ENCODE results near the gene SHANK3. TPM values are rescaled to one million over a fixed set of nuclear protein-coding genes. Genes with fewer than 3 reads are reported as not detected.

Gene SHANK3
- polyA plus RNA-seq, 3 donors from 2014 or later = not detected

- H3K27ac Mint-ChIP-seq = no peak overlapping the region
- H3K27me3 Mint-ChIP-seq (ENCODE audit: low read depth in 3 of 3) = peaks cover 4 to 35% (median 5%) of the 10 kb centered on the region in 3 donors
- H3K4me3 Mint-ChIP-seq = no peak overlapping the region
- DNase-seq = no peak
- peaks cover 0 to 5% (median 0%) of the 10 kb centered on the region in 6 donors for H3K9me3 Mint-ChIP-seq
- no peaks in the 10 kb centered on the region for H3K4me1 Mint-ChIP-seq
- H3K36me3 Mint-ChIP-seq = no peaks in the 10 kb centered on the region
Measured at GRCh38 chr22:50665738-50666137, 6.9 kb upstream of the SHANK3 start.

GRCh38 chr22:50670513-50670912, 2.1 kb upstream of the SHANK3 start:
- H3K27me3 Mint-ChIP-seq (ENCODE audit: low read depth in 3 of 3) = peaks cover 13 to 55% (median 13%) of the 10 kb centered on the region in 3 donors
- peaks cover 0 to 15% of the 10 kb centered on the region in 2 donors for H3K4me1 Mint-ChIP-seq
- no peak for DNase-seq
- peak overlapping the region in 2 of 5 donors; percentile 2 to 15 for H3K4me3 Mint-ChIP-seq
- H3K9me3 Mint-ChIP-seq = peaks cover 0 to 2% (median 0%) of the 10 kb centered on the region in 6 donors
- H3K27ac Mint-ChIP-seq = no peak overlapping the region
- H3K36me3 Mint-ChIP-seq = peaks cover 0 to 3% (median 0%) of the 10 kb centered on the region in 3 donors

- Mint-ChIP-seq H3K36me3 (peaks cover 0 to 3% (median 0%) of the 10 kb centered on the region in 3 donors), H3K4me1 (peaks cover 0 to 18% of the 10 kb centered on the region in 2 donors), H3K9me3 (peaks cover 0 to 2% (median 0%) of the 10 kb centered on the region in 6 donors), H3K27me3 (ENCODE audit: low read depth in 3 of 3) (peaks cover 15 to 60% (median 16%) of the 10 kb centered on the region in 3 donors), H3K27ac (no peak overlapping the region), H3K4me3 (peak overlapping the region in 1 of 5 donors; percentile 15)
- no peak for DNase-seq
Measured at GRCh38 chr22:50670914-50671538, 1.6 kb upstream of the SHANK3 start.

- Mint-ChIP-seq H3K27me3 (ENCODE audit: low read depth in 3 of 3) (peaks cover 15 to 58% (median 16%) of the 10 kb centered on the region in 3 donors), H3K4me1 (peaks cover 0 to 18% of the 10 kb centered on the region in 2 donors), H3K36me3 (peaks cover 0 to 3% (median 0%) of the 10 kb centered on the region in 3 donors), H3K9me3 (peaks cover 0 to 4% (median 0%) of the 10 kb centered on the region in 6 donors), H3K27ac (no peak overlapping the region), H3K4me3 (peak overlapping the region in 2 of 5 donors; percentile 15 to 42)
- DNase-seq = no peak
Measured at GRCh38 chr22:50671641-50672040, 982 bp upstream of the SHANK3 start.

- Mint-ChIP-seq H3K27ac (no peak overlapping the region), H3K27me3 (ENCODE audit: low read depth in 3 of 3) (peaks cover 15 to 54% (median 16%) of the 10 kb centered on the region in 3 donors), H3K9me3 (peaks cover 0 to 4% (median 0%) of the 10 kb centered on the region in 6 donors), H3K4me1 (peaks cover 0 to 18% of the 10 kb centered on the region in 2 donors), H3K4me3 (no peak overlapping the region), H3K36me3 (peaks cover 0 to 3% (median 0%) of the 10 kb centered on the region in 3 donors)
- no peak for DNase-seq
Measured at GRCh38 chr22:50672041-50672440, 582 bp upstream of the SHANK3 start.

GRCh38 chr22:50673231-50674129, 857 bp downstream of the SHANK3 start:
- Mint-ChIP-seq H3K36me3 (peaks cover 0 to 3% (median 0%) of the 10 kb centered on the region in 3 donors), H3K27me3 (ENCODE audit: low read depth in 3 of 3) (peaks cover 15 to 46% (median 15%) of the 10 kb centered on the region in 3 donors), H3K4me1 (peaks cover 0 to 18% of the 10 kb centered on the region in 2 donors), H3K9me3 (peaks cover 0 to 4% (median 0%) of the 10 kb centered on the region in 6 donors), H3K27ac (no peak overlapping the region), H3K4me3 (peak overlapping the region in 4 of 5 donors; percentile 32 to 65 (median 54))
- no peak for DNase-seq

GRCh38 chr22:50674130-50674500, 1.5 kb downstream of the SHANK3 start:
- peaks cover 15 to 45% (median 15%) of the 10 kb centered on the region in 3 donors for H3K27me3 Mint-ChIP-seq (ENCODE audit: low read depth in 3 of 3)

GRCh38 chr22:50674606-50675552, 2.3 kb downstream of the SHANK3 start:
- Mint-ChIP-seq H3K4me1 (peaks cover 0 to 18% of the 10 kb centered on the region in 2 donors), H3K4me3 (peak overlapping the region; percentile 19 to 81 (median 58)), H3K36me3 (peaks cover 0 to 3% (median 0%) of the 10 kb centered on the region in 3 donors), H3K9me3 (peaks cover 0 to 4% (median 0%) of the 10 kb centered on the region in 6 donors), H3K27ac (no peak overlapping the region), H3K27me3 (ENCODE audit: low read depth in 3 of 3) (peaks cover 15 to 43% (median 15%) of the 10 kb centered on the region in 3 donors)
- DNase-seq = peak in 1 of 3 donors; percentile 3

More at GRCh38 chr22:50674130-50674500, 1.5 kb downstream of the SHANK3 start:
- H3K4me3 Mint-ChIP-seq = peak overlapping the region in 1 of 5 donors; percentile 49
- peaks cover 0 to 3% (median 0%) of the 10 kb centered on the region in 3 donors for H3K36me3 Mint-ChIP-seq
- H3K9me3 Mint-ChIP-seq = peaks cover 0 to 4% (median 0%) of the 10 kb centered on the region in 6 donors
- DNase-seq = no peak
- H3K4me1 Mint-ChIP-seq = peaks cover 0 to 18% of the 10 kb centered on the region in 2 donors
- H3K27ac Mint-ChIP-seq = no peak overlapping the region

GRCh38 chr22:50675553-50676179, 3.0 kb downstream of the SHANK3 start:
- peaks cover 0 to 2% (median 0%) of the 10 kb centered on the region in 6 donors for H3K9me3 Mint-ChIP-seq
- H3K27ac Mint-ChIP-seq = no peak overlapping the region
- no peak for DNase-seq
- peaks cover 0 to 18% of the 10 kb centered on the region in 2 donors for H3K4me1 Mint-ChIP-seq
- H3K4me3 Mint-ChIP-seq = peak overlapping the region; percentile 35 to 81 (median 58)
- peaks cover 12 to 36% (median 14%) of the 10 kb centered on the region in 3 donors for H3K27me3 Mint-ChIP-seq (ENCODE audit: low read depth in 3 of 3)
- H3K36me3 Mint-ChIP-seq = peaks cover 0 to 3% (median 0%) of the 10 kb centered on the region in 3 donors

- Mint-ChIP-seq H3K4me1 (peaks cover 0 to 18% of the 10 kb centered on the region in 2 donors), H3K4me3 (peak overlapping the region in 3 of 5 donors; percentile 26 to 35 (median 30)), H3K27me3 (ENCODE audit: low read depth in 3 of 3) (peaks cover 11 to 31% (median 14%) of the 10 kb centered on the region in 3 donors)
Measured at GRCh38 chr22:50676180-50676636, 3.6 kb downstream of the SHANK3 start.

GRCh38 chr22:50676661-50677492, 4.3 kb downstream of the SHANK3 start:
- DNase-seq = no peak
- H3K36me3 Mint-ChIP-seq = peaks cover 0 to 3% (median 0%) of the 10 kb centered on the region in 3 donors
- H3K4me1 Mint-ChIP-seq = peaks cover 0 to 14% of the 10 kb centered on the region in 2 donors
- H3K27ac Mint-ChIP-seq = no peak overlapping the region
- peaks cover 11 to 26% (median 12%) of the 10 kb centered on the region in 3 donors for H3K27me3 Mint-ChIP-seq (ENCODE audit: low read depth in 3 of 3)
- peaks cover 0 to 2% (median 0%) of the 10 kb centered on the region in 6 donors for H3K9me3 Mint-ChIP-seq
- no peak overlapping the region for H3K4me3 Mint-ChIP-seq

More at GRCh38 chr22:50676180-50676636, 3.6 kb downstream of the SHANK3 start:
- peaks cover 0 to 3% (median 0%) of the 10 kb centered on the region in 3 donors for H3K36me3 Mint-ChIP-seq
- no peak for DNase-seq
- H3K27ac Mint-ChIP-seq = no peak overlapping the region
- H3K9me3 Mint-ChIP-seq = peaks cover 0 to 2% (median 0%) of the 10 kb centered on the region in 6 donors
